ENCODE results near the gene GABRG3.

The GABRG3 gene

DNA sequence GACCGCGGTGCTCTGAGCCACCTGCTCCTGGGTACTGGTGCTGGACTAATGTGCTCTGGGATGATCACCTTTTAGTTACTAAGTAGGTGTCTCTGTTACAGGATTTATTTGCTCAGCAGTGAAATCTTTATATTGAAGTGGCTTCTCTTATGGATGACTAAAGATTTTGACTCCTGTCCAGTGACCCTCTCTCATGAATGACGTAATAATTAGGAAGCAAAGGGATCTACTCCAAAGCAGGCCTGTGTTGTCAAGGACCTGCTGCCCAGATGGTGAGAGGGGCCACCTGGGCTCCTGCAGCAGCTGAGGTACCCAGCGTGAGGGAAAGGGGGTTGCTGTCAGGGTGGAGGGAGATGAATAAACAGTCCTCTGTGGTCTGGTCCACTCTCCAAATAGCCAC is 263.6 kb downstream of the GABRG3 start:
- Histone ChIP-seq H3K9me3 (ENCODE audit: low read length) (no peaks in the 10 kb centered on the region), H3K36me3 (ENCODE audit: insufficient read depth, low read length) (no peaks in the 10 kb centered on the region), H3K4me1 (ENCODE audit: insufficient read depth, low read length) (no peaks in the 10 kb centered on the region), H2AFZ (ENCODE audit: low read depth, low read length) (no peak overlapping the region), H3K4me3 (ENCODE audit: low read length) (no peak overlapping the region), H3K27me3 (ENCODE audit: insufficient read depth, low read length) (no peaks in the 10 kb centered on the region)

DNA sequence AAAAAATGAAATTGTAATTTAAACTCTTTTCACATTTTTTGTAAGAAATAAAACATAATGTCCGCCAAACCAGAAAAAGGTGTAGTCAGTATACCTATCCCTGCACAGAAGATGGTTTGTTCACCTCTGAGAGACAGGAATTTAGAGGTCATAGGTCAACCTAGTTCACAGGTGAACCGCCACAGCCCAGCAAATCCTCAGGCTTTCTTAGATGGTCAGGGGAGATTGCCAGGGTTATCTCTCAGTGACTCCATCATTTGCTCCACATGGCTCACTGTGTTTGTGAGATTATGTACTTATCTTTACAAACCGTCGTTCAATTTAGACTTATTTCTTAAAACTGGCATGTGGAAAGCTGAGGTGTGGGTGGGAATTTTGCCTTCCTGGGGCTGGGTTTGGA is 264.2 kb downstream of the GABRG3 start:
- Histone ChIP-seq H3K4me3 (ENCODE audit: low read length) (no peak overlapping the region), H3K4me1 (ENCODE audit: insufficient read depth, low read length) (no peaks in the 10 kb centered on the region), H3K27me3 (ENCODE audit: insufficient read depth, low read length) (no peaks in the 10 kb centered on the region), H3K36me3 (ENCODE audit: insufficient read depth, low read length) (no peaks in the 10 kb centered on the region), H2AFZ (ENCODE audit: low read depth, low read length) (no peak overlapping the region), H3K9me3 (ENCODE audit: low read length) (no peaks in the 10 kb centered on the region)

DNA sequence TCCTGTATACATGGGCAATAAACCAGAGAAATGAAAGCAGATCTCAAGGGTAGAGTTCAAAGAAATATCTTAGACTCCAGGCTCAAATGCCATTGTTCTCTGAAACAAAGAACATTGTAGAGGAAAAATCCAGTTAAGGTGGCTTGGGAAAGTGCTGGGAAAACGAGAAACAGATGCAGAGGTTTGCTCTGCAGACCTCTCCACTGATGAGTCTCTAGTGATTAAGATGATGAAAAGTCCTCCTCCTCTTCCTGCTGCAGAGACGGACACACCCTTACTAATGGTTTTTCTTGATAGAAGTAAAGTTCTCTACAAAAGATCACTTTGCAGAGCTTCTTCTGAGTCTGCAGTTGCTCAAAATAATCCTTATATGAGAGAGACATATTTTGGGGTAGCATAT is 264.7 kb downstream of the GABRG3 start:
- H3K4me3 ChIP-seq (ENCODE audit: low read length): no peak overlapping the region
- H3K9me3 ChIP-seq (ENCODE audit: low read length): no peaks in the 10 kb centered on the region
- no peak overlapping the region for H2AFZ ChIP-seq (ENCODE audit: low read depth, low read length)
- no peaks in the 10 kb centered on the region for H3K36me3 ChIP-seq (ENCODE audit: insufficient read depth, low read length)
- no peaks in the 10 kb centered on the region for H3K27me3 ChIP-seq (ENCODE audit: insufficient read depth, low read length)
- no peaks in the 10 kb centered on the region for H3K4me1 ChIP-seq (ENCODE audit: insufficient read depth, low read length)

DNA sequence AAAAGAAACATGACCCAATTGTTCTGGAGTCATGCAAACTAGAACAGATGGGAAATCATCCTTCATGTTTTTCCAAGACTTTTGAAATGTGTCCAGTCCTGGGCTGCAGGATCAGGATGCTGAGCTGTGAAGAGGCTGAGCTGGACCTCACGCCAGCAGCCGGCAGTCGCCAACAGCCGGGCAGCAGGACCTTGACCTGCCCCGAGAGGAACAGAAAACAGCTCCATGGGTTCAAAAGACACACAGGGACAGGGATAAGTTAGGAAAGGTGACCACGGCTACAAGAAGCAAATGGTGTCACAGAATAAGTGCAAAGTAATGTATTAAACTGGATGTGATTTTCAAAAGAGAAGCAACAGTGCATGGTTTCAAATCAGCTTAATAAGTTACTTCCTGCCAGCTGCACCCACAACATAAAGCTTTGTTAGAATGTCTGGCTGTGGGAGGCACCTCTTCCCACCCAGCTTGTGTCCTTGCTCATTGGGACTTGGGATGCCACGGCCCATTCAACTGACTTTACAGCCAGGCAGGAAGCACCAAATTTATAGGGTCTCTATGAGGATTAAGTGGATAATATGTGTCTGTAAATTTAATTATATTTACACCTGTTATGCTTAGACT is 266.4 kb downstream of the GABRG3 start:
- H3K27me3 ChIP-seq (ENCODE audit: insufficient read depth, low read length): no peaks in the 10 kb centered on the region
- H3K9me3 ChIP-seq (ENCODE audit: low read length): no peaks in the 10 kb centered on the region
- no peak overlapping the region for H3K4me3 ChIP-seq (ENCODE audit: low read length)
- no peaks in the 10 kb centered on the region for H3K4me1 ChIP-seq (ENCODE audit: insufficient read depth, low read length)
- no peaks in the 10 kb centered on the region for H3K36me3 ChIP-seq (ENCODE audit: insufficient read depth, low read length)
- no peak overlapping the region for H2AFZ ChIP-seq (ENCODE audit: low read depth, low read length)

DNA sequence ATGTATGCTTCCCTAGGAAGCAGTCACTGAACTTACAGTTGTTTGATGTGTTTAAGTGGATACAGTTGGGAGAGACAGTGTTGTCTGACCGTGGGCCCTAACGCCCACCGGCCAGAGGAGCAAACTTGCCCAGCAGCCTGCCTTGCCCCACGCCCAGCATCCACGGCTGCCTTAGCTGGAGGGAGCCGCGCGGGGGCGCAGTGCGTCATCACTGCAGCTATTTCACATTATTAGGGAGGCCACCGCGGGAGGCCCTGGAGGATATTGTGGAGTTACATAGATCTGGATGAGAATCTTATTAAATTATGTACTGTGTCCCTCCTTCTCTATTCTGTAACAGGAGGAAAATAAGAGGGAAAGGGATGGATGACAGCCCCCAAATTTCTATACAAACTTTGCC is 267.2 kb downstream of the GABRG3 start:
- Histone ChIP-seq H3K4me1 (ENCODE audit: insufficient read depth, low read length) (no peaks in the 10 kb centered on the region), H3K4me3 (ENCODE audit: low read length) (no peak overlapping the region), H3K36me3 (ENCODE audit: insufficient read depth, low read length) (no peaks in the 10 kb centered on the region), H2AFZ (ENCODE audit: low read depth, low read length) (no peak overlapping the region), H3K9me3 (ENCODE audit: low read length) (no peaks in the 10 kb centered on the region), H3K27me3 (ENCODE audit: insufficient read depth, low read length) (no peaks in the 10 kb centered on the region)

DNA sequence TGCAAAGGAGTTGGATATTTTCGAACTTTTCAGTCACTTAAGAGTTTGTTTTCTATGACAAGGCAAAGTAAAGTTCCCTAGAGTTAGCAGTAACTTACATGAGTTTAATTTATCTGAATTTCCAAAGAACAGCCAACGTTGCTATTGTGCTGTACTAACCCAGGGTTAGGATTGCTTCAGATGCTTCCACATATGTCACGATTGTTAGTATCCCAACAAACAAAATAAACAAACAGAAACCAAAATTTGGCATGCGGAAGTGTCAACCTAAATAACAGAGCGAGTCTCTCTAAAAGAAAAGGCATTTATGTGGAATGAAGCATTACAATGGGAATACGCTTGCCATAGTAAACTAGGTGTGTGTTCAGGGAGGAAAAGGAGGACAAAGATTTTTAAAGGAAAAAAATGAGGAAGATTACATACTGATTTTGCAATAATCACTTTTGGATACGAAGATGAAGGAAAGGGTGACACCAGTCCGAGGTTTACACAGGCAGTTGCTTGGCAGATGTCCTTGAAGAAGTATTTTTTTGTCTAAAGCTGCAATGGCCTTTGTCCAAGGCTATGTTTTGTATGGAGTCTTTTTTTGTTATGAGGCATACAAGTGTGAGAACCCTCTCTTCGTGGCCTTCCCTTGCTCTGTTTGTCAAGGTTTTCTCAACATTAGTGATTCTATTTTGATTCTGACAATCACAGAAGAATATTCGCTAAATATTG is 267.9 kb downstream of the GABRG3 start:
- Histone ChIP-seq H3K36me3 (ENCODE audit: insufficient read depth, low read length) (no peaks in the 10 kb centered on the region), H3K9me3 (ENCODE audit: low read length) (no peaks in the 10 kb centered on the region), H3K4me1 (ENCODE audit: insufficient read depth, low read length) (no peaks in the 10 kb centered on the region), H3K27me3 (ENCODE audit: insufficient read depth, low read length) (no peaks in the 10 kb centered on the region), H3K4me3 (ENCODE audit: low read length) (no peak overlapping the region), H2AFZ (ENCODE audit: low read depth, low read length) (no peak overlapping the region)

DNA sequence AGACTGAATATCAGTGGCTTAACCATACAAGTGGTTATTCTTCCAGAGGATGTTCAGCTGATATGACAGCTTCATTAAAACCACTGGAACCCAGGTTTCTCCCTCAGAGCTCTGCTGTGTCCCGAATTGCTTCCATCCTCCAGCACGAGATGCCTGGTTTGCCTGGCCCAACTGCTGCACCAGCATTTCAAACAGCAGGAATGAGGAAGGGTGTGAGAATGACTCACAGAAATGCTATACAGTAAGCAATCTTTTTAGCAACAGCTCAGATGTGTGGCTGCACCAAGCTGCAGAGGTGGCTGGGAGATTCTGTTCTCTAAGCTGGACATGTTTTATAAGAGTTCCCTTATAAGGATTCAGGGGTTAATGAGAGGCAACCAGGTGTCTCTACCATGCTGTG is 271.0 kb downstream of the GABRG3 start:
- Histone ChIP-seq H3K9me3 (ENCODE audit: low read length) (no peaks in the 10 kb centered on the region), H3K4me1 (ENCODE audit: insufficient read depth, low read length) (no peaks in the 10 kb centered on the region), H2AFZ (ENCODE audit: low read depth, low read length) (no peak overlapping the region), H3K27me3 (ENCODE audit: insufficient read depth, low read length) (no peaks in the 10 kb centered on the region), H3K4me3 (ENCODE audit: low read length) (no peak overlapping the region), H3K36me3 (ENCODE audit: insufficient read depth, low read length) (no peaks in the 10 kb centered on the region)

DNA sequence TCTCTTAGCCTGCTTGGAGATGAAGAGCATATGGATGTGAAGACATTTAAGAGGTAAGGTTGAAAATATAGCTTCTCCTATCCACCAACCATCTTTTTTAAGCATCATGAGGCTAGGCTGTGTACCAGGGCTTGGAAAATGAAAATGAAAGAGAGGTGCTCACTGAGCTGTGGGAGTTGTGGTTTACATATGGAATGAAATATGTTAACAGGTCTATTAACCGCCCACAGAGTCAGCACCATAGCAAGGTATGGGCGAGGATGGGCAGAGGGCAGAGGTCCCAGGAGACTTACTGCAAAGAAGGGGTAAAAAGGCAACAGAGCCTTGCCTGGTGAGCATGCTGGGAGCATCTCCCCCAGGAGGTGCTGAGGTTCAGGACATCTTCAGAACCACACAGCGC is 273.1 kb downstream of the GABRG3 start:
- H2AFZ ChIP-seq (ENCODE audit: low read depth, low read length): no peak overlapping the region
- H3K9me3 ChIP-seq (ENCODE audit: low read length): no peaks in the 10 kb centered on the region
- no peak overlapping the region for H3K4me3 ChIP-seq (ENCODE audit: low read length)
- H3K27me3 ChIP-seq (ENCODE audit: insufficient read depth, low read length): no peaks in the 10 kb centered on the region
- H3K4me1 ChIP-seq (ENCODE audit: insufficient read depth, low read length): no peaks in the 10 kb centered on the region
- H3K36me3 ChIP-seq (ENCODE audit: insufficient read depth, low read length): no peaks in the 10 kb centered on the region

DNA sequence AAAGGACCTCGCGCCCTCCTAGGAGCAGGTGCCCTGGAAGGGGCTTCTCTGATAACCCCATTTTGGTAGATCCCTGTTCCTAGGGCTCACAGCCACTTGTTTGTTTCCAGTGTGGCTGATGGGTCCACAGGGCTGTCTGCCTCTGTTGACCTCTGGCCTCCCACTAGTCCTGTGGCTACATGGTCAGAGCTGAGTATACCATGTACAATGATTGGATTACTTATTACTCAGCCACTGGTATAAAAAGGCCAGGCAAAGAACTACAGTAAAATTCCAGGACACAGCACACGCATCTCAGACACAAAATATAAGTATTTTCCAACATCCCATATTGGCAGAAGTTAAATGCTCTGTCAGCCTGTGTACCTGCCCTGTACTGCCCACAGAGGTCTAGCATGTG is 277.3 kb downstream of the GABRG3 start:
- no peaks in the 10 kb centered on the region for H3K36me3 ChIP-seq (ENCODE audit: insufficient read depth, low read length)
- H3K4me3 ChIP-seq (ENCODE audit: low read length): no peak overlapping the region
- H3K4me1 ChIP-seq (ENCODE audit: insufficient read depth, low read length): no peaks in the 10 kb centered on the region
- H3K9me3 ChIP-seq (ENCODE audit: low read length): no peaks in the 10 kb centered on the region
- no peaks in the 10 kb centered on the region for H3K27me3 ChIP-seq (ENCODE audit: insufficient read depth, low read length)
- no peak overlapping the region for H2AFZ ChIP-seq (ENCODE audit: low read depth, low read length)

DNA sequence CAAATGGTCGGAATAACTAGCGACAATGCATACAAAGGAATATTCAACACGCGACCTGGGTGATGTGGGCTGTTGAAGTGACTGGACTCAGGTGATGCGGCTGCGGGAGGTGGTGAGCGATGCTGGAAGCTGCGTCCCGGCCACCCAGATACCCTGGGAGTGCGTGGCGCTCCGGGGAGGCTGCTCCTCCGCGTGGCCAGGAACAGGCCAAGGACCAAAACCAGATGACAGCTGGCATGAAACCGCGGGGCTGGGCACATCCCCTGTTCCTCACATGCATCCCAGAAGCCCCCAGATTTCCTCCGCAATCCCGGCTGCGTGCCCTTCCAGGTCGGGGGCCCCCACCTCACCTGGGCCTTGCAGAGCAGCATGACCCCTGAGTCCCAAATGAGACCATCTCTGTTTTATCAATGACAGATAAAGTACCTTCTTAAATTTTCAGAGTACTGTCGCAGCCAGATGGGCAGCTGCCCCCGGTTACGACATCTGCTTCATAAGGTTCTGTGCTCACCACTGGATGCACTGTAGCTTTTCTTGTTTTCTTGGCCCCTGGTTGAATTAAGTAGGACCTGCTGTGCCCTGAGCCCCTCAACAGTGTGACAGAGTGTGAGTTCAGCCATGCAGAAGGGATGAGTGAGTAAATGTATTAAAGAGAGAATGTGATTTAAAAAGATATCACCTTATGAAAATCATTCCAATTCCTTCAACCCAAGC is 278.2 kb downstream of the GABRG3 start:
- Histone ChIP-seq H2AFZ (ENCODE audit: low read depth, low read length) (no peak overlapping the region), H3K27me3 (ENCODE audit: insufficient read depth, low read length) (no peaks in the 10 kb centered on the region), H3K4me1 (ENCODE audit: insufficient read depth, low read length) (no peaks in the 10 kb centered on the region), H3K4me3 (ENCODE audit: low read length) (no peak overlapping the region), H3K9me3 (ENCODE audit: low read length) (no peaks in the 10 kb centered on the region), H3K36me3 (ENCODE audit: insufficient read depth, low read length) (no peaks in the 10 kb centered on the region)

DNA sequence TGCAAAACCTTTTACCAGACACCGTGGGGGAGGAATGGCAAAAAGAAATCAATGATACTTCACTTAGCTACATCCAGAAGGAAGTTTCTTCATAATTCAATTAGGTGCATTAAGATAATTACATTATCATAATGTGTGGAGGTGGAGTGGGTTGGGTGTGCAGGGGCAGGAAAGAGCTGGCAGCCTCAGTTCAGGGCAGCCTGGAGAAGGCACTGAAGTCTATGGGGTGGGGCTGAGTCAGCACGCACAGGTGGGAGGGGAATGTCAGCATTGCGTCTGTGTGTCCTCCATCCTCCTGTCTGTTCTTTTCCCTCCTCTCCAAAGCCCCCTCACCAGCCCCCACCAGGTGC is 278.8 kb downstream of the GABRG3 start:
- Histone ChIP-seq H3K4me1 (ENCODE audit: insufficient read depth, low read length) (no peaks in the 10 kb centered on the region), H3K9me3 (ENCODE audit: low read length) (no peaks in the 10 kb centered on the region), H2AFZ (ENCODE audit: low read depth, low read length) (no peak overlapping the region), H3K36me3 (ENCODE audit: insufficient read depth, low read length) (no peaks in the 10 kb centered on the region), H3K4me3 (ENCODE audit: low read length) (no peak overlapping the region), H3K27me3 (ENCODE audit: insufficient read depth, low read length) (no peaks in the 10 kb centered on the region)

DNA sequence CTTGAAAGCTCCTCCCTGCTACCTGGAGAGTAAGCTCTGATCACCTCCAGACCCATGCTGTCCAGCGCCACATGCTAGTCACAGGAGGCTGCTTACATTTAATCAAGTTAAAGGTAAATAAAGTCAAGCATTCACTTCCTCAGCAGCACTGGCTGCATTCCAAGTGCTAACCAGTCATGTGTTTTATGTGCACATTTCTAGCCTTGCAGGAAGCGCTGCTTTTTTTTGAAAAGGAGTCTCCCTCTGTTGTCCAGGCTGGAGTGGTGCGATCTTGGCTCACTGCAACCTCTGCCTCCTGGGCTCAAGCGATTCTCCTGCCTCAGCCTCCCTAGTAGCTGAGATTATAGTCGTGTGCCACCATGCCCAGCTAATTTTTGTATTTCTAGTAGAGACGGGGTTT is 279.2 kb downstream of the GABRG3 start:
- Histone ChIP-seq H3K9me3 (ENCODE audit: low read length) (no peaks in the 10 kb centered on the region), H3K4me1 (ENCODE audit: insufficient read depth, low read length) (no peaks in the 10 kb centered on the region), H3K4me3 (ENCODE audit: low read length) (no peak overlapping the region), H3K27me3 (ENCODE audit: insufficient read depth, low read length) (no peaks in the 10 kb centered on the region), H2AFZ (ENCODE audit: low read depth, low read length) (no peak overlapping the region), H3K36me3 (ENCODE audit: insufficient read depth, low read length) (no peaks in the 10 kb centered on the region)

DNA sequence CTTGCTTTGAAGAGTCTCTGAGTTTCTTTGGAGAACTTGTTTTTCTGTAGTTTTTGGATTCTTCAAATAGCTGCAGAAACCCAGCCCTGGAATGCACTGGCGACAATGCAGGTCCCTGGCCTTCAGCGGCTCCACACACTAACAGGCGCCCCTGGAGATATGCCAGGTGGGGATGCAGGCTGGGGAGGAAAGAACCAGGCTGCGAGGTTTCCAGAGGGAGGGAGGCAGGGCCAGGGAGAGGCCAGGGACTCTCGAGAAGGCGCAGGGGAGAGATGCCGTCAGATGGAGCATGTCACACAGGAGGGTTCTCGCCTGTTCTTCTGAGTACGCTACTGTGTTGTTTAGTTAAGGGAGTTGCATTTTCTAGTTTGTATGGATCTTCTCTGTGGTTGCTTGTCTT is 283.1 kb downstream of the GABRG3 start:
- no peak overlapping the region for H3K4me3 ChIP-seq (ENCODE audit: low read length)
- no peaks in the 10 kb centered on the region for H3K9me3 ChIP-seq (ENCODE audit: low read length)
- no peaks in the 10 kb centered on the region for H3K27me3 ChIP-seq (ENCODE audit: insufficient read depth, low read length)
- H3K4me1 ChIP-seq (ENCODE audit: insufficient read depth, low read length): no peaks in the 10 kb centered on the region
- no peak overlapping the region for H2AFZ ChIP-seq (ENCODE audit: low read depth, low read length)
- H3K36me3 ChIP-seq (ENCODE audit: insufficient read depth, low read length): no peaks in the 10 kb centered on the region

All from neuron (in vitro differentiated cells).